GM06990 (cell line): ENCODE measurements around the gene SGCB.

Experiments
- DNase-seq: peaks from one replicate; pipeline ENCODE4 v3.0.0-alpha.2; 2011; ENCODE audit not compliant: insufficient read length; ENCODE audit errors: extremely low read depth
- H3K27me3 ChIP-seq: replicated peaks from 2 replicates; pipeline ENCODE4 v1.6.0; 2011; ENCODE audit warnings: low read length; ENCODE audit not compliant: control insufficient read depth, insufficient read depth
- H3K36me3 ChIP-seq: 2 replicates; pipeline ENCODE4 v1.5.1; 2011; ENCODE audit warnings: low read length; ENCODE audit not compliant: control insufficient read depth, insufficient read depth
- H3K4me3 ChIP-seq: replicated peaks from 2 replicates; pipeline ENCODE4 v1.5.1; 2011; ENCODE audit warnings: low read depth, mild to moderate bottlenecking, control low read depth, low read length
- CTCF ChIP-seq: IDR thresholded peaks from 2 replicates; pipeline ENCODE4 v1.5.1; 2011; ENCODE audit warnings: low read length, control low read depth, mild to moderate bottlenecking, inconsistent platforms; ENCODE audit not compliant: insufficient read depth, poor library complexity, severe bottlenecking

SGCB gene

DNA sequence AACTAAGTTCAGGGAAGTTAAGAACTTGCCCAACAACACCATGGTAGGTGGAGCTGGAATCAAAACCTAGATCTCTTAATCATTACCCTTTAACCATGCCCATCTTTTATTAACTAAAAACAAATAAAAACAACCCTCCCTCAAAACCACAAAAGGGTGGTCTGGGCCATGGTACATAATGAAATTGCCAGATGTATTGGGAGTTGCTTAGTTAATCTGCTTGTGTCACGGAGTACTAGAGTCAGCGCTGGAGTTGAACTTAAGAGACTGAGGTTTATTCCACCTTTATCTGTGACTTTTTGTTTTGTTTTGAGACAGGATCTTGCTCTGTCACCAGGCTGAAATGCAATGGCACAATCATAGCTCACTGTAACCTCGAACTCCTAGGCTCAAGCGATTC is 31.2 kb downstream of the SGCB start:
- no peak for TF ChIP-seq CTCF
- H3K36me3 ChIP-seq, result no peaks in the 10 kb centered on the region
- no peak for DNase-seq
- no peaks in the 10 kb centered on the region for H3K27me3 ChIP-seq
- no peak overlapping the region for H3K4me3 ChIP-seq

DNA sequence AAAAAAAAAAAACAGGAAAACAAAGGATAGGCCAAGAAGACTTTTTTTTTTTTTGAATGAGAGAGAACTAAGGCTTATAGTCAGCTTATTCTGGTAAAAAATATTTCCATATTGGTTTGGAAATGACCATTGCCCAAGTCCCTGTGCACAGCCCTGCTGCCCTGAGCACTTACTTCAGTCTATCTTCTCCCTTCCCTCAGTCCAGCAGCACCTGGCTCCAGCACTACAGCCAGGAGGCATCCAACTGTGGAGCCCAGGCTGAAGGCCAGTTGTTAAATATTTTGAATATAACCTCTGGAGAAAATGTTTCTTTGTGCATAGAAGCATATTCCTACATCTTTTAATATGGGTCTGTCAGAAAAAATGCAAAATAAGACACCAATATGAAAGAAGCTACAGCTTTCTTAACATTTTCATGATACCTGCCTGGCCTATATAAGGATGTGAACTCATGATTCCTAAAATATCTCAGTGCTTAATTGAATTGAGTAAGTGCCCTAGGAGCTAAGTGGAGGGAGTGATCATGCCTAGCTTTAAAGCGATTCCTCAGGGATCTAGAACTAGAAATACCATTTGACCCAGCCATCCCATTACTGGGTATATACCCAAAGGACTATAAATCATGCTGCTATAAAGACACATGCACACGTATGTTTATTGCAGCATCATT is 32.4 kb downstream of the SGCB start:
- no peak for TF ChIP-seq CTCF
- Histone ChIP-seq H3K4me3 (no peak overlapping the region), H3K36me3 (no peaks in the 10 kb centered on the region), H3K27me3 (no peaks in the 10 kb centered on the region)
- no peak for DNase-seq

GRCh38 chr4:52004414-52004813 is 33.7 kb downstream of the SGCB start:
- Histone ChIP-seq H3K36me3 (no peaks in the 10 kb centered on the region), H3K4me3 (no peak overlapping the region), H3K27me3 (no peaks in the 10 kb centered on the region)
- no peak for TF ChIP-seq CTCF
- DNase-seq, result no peak

DNA sequence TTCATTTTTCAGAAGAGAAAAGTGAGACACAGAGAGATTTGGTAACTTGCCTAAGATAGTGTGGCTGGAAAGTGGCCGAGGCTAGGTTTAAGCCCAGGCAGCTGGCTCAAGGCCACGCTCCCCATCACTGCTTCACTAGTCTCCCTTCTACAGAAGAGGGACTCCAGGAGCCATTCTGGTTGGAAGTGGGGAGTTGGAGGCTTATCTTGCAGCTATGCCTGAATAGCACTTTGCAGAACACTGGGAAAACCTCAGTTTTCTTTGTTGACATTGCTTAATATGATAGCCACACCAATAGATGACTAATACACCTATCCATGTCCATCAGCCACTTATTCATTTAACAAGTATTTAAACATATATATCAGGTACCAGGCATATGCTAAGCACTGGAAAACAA is 36.5 kb downstream of the SGCB start:
- no peak for TF ChIP-seq CTCF
- no peaks in the 10 kb centered on the region for H3K36me3 ChIP-seq
- DNase-seq, result no peak
- no peak overlapping the region for H3K4me3 ChIP-seq
- H3K27me3 ChIP-seq, result no peaks in the 10 kb centered on the region

DNA sequence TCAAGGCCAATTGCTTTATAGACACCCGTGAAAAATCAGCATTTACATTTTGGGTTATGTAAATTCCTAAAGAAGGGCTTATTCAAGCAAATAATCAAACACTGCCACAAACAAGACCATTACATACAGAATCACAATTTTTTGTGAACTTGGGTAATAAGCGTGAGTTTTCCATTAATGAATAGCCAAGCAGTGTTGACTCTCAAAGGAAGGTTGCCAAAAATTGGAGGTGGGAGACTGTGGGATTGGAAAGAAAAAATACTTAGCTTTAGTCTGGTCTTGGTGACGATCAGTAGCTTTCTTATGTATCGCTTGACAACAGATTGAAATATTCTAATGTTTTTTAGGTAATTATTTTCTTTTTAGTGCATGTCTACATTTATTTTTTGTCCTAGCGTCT is 38.8 kb downstream of the SGCB start:
- DNase-seq, result no peak
- no peak for TF ChIP-seq CTCF

GRCh38 chr4:51998837-51999236 is 39.3 kb downstream of the SGCB start:
- DNase-seq, result no peak

More for the DNA sequence above, 38.8 kb downstream of the SGCB start:
- Histone ChIP-seq H3K4me3 (no peak overlapping the region), H3K27me3 (no peaks in the 10 kb centered on the region), H3K36me3 (no peaks in the 10 kb centered on the region)

More at GRCh38 chr4:51998837-51999236, 39.3 kb downstream of the SGCB start:
- Histone ChIP-seq H3K27me3 (no peaks in the 10 kb centered on the region), H3K4me3 (no peak overlapping the region), H3K36me3 (no peaks in the 10 kb centered on the region)
- TF ChIP-seq CTCF, result no peak
